Choroid plexus epithelial cell (primary cell): ENCODE measurements around the gene PITPNM1.
"Not testable (repeated sequence)": the region's sequence is repeated elsewhere in the genome, so short reads cannot be mapped to it uniquely, and the experiment has no call there.

Experiments
- DNase-seq: peaks from one replicate; pipeline ENCODE4 v3.0.0-alpha.2; 2010; ENCODE audit warnings: low read depth
- H3K4me3 ChIP-seq: 2 replicates; pipeline ENCODE4 v1.5.1; 2011; ENCODE audit warnings: low read depth, mild to moderate bottlenecking, control low read depth, low read length, moderate library complexity
- CTCF ChIP-seq: conservative IDR thresholded peaks from 2 replicates; pipeline ENCODE4 v1.5.1; 2011; ENCODE audit warnings: low read depth, mild to moderate bottlenecking, control low read depth, inconsistent platforms, low read length, moderate library complexity

Gene PITPNM1

GRCh38 chr11:67484847-67485311 is 20.3 kb downstream of the PITPNM1 start:
- H3K4me3 ChIP-seq = no peak overlapping the region
- DNase-seq = no peak
- no peak for TF ChIP-seq CTCF

GRCh38 chr11:67483831-67484665 is 21.1 kb downstream of the PITPNM1 start:
- no peak for DNase-seq
- peak overlapping the region; percentile 73 for H3K4me3 ChIP-seq
- no peak for TF ChIP-seq CTCF

DNA sequence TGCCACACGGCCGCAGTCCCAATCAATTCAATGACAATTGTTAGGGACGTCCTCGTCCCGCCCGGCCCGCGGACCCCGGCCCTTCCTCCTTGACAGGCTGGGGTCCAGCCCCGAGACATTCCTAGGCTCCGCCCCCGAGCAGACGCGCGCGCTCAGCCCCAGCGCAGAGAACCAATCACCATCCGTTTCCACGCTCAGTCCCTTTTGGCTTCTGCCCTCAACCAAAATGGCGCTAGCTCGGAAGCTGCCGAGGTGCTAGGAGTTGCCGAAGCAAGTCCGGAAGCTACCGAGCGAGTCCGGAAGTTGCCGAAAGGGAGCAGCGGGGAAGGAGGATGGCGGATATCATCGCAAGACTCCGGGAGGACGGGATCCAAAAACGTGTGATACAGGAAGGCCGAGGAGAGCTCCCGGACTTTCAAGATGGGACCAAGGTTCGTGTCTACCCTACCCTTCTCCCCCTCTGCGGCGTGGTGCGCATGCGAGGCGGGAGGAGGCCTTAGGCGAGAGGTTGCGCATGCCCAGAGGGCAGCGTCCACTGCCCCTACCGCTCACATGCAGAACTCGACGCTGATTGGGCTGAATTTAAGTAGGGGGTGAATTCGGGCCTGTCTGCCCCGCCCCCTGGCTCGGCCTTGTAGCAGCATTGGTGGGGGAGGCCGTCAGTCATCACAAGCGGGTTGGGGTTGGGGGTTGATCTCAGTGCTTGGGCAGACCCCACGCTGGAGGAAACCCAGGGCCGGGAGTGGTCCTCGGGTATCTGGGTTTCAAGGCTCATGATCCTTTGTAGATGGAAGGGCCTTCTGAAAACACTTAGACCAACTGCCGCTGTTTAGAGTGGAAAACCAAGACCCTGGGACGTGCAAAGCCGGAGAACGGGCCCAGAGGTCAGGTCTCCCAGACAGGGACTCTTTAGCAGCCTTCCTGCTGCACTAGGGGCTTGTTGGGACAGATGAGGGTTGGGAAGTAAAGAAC is 22.1 kb downstream of the PITPNM1 start, which contains the start of gene AIP:
TSS of gene AIP (plus strand) at position 200 of the 972 bp plus-strand sequence. CDS start at position 333, 133 bp downstream.
- peak within 1 kb of the TSS; percentile 73 for H3K4me3 ChIP-seq
- TF ChIP-seq CTCF = peak; percentile 25
- peak; percentile 99 for DNase-seq

- peak overlapping the region; percentile 73 for H3K4me3 ChIP-seq
- no peak for DNase-seq
- TF ChIP-seq CTCF = no peak
Observed at GRCh38 chr11:67482275-67482826, 22.8 kb downstream of the PITPNM1 start.

DNA sequence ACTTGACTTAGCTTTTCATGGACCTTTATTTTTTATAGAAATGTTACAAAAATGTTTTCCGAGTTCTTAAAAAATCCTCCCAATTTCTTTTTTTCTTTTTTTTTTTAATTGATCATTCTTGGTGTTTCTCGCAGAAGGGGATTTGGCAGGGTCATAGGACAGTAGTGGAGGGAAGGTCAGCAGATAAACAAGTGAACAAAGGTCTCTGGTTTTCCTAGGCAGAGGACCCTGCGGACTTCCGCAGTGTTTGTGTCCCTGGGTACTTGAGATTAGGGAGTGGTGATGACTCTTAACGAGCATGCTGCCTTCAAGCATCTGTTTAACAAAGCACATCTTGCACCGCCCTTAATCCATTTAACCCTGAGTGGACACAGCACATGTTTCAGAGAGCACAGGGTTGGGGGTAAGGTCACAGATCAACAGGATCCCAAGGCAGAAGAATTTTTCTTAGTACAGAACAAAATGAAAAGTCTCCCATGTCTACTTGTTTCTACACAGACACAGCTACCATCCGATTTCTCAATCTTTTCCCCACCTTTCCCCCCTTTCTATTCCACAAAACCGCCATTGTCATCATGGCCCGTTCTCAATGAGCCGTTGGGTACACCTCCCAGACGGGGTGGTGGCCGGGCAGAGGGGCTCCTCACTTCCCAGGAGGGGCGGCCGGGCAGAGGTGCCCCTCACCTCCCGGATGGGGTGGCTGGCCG is 27.7 kb downstream of the PITPNM1 start:
- not testable (repeated sequence) for DNase-seq, H3K4me3 ChIP-seq

DNA sequence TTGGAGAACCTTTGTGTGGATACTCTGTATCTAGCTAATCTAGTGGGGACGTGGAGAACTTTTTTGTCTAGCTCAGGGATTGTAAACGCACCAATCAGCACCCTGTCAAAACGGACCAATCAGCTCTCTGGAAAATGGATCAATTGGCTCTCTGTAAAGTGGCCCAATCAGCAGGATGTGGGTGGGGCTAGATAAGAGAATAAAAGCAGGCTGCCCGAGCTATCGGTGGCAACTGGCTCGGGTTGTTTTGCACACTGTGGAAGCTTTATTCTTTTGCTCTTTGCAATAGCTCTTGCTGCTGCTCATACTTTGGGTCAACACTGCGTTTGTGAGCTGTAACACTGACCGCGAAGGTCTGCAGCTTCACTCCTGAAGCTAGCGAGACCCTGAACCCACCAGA is 28.5 kb downstream of the PITPNM1 start:
- DNase-seq, H3K4me3 ChIP-seq: not testable (repeated sequence)

GRCh38 chr11:67472882-67473281 is 32.3 kb downstream of the PITPNM1 start:
- no peak overlapping the region for H3K4me3 ChIP-seq
- no peak for DNase-seq
- no peak for TF ChIP-seq CTCF
